HG03469 (cell line): ENCODE data around the gene CDKAL1.

Experiments used
- ATAC-seq: cut with Tn5 transposase; IDR thresholded peaks from one replicate; pipeline ENCODE4 v1.9.1; 2021; ENCODE audit warnings: mild to moderate bottlenecking, moderate library complexity, moderate number of reproducible peaks; ENCODE audit not compliant: unreplicated experiment

The CDKAL1 gene

GRCh38 chr6:20789162-20789561, 254.9 kb downstream of the CDKAL1 start:
- no peak for ATAC-seq

DNA sequence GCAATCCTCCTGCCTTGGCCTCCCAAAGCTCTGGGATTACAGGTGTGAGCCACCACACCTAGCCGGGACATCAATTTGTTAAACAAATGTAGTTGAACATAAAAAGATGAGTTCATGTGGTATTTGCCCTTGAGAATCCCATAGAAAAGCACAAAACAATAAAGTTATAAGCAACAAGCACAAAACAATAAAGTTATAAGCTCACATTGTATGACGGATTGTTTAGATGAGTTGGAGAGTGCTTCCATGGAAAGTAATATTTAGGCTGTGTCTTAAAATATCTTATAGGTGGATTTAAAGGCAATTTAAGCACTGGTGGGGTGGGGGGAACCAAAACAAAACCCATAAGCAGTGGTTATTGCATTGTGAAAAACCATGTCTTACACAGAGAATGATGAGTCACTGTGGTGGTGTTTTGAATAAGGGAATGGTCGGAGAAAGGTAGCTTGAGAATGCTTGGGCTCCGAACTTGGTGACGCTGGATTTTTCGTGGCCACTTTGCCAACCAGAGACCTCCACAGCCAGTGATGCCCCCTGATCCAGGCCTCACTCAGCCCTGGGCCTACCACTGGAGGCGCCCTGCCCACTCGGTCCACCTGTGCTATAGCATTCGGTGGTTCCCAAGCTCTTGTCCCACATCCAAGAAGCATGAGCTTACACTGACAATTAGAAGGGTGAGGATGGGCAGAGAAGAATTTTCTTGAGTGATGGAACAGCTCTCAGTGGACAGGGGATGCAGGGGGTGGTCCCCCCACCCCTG, 256.0 kb downstream of the CDKAL1 start:
- ATAC-seq, result no peak

DNA sequence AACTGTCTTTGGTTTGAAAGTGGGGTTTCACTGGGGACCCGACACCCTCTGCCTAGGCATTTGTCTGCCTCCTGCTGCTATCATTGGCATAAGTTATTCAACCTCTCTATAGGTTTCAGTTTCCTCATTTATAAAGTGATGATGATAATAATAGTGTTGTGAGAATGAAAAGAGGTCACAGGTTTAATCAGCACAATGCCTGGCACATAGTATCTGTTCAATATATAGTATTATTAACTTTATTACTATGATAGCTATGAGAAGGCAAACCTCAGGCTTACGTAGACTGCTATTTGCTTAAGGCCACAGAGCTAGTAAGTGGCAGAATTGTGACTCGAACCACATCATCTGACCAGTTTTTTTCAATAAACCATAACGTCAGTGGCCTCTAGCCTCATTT, 256.8 kb downstream of the CDKAL1 start:
- no peak for ATAC-seq

DNA sequence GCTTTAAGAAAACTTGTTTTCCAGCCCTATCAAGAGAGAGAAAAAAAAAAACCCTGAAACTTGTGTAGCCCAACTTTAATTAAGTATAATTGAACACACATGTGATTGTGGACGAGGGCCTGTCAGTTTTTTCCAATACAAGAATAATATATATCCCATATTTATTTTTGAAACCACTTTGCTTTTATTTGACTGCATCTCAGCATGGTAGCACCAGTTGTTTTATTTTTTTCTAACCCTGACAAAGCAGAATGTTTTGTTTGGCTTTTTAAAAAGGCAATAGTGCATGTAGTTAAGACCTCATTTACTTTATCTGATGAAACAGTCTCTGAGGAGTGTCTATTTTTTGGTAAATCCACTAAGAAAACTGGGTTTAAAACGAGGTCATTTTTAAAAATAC, 257.7 kb downstream of the CDKAL1 start:
- no peak for ATAC-seq

DNA sequence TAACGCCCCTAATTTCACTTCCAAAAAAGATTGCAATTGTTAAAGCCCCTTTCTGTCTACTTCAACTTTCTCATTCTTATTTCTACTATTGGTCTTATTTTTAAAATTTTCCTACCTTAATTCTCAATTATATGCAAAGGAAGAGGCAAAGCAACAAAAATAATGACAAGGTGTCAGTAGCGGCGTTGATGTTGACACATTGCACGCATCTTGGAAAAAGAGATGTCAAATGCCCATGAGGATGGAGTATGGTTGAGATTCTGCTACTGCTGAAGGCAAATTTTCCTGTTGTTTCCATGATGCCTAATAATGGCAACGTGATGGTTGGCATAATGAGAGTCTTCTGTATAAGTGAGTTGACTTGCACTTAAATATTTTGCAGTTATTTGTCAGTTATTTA, 258.9 kb downstream of the CDKAL1 start:
- ATAC-seq, result no peak

- ATAC-seq, result no peak
Observed at GRCh38 chr6:20797597-20797996, 263.3 kb downstream of the CDKAL1 start.

- no peak for ATAC-seq
Observed at GRCh38 chr6:20800229-20800628, 266.0 kb downstream of the CDKAL1 start.

DNA sequence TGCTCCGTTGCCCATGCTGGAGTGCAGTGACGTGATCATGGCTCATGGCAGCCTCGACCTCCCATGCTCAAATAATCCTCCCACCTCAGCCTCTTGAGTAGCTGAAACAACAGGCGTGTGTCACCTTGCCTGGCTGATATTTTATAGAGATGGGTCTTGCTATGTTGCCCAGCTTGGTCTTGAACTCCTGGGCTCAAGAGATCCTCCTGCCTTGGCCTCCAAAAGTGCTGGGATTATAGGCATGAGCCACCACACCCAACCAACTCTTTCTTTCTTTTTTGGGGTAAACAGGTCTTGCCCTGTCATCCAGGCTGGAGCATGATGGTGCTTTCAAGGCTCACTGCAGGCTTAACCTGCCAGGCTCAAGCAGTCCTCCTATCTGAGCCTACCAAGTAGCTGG, 266.4 kb downstream of the CDKAL1 start:
- no peak for ATAC-seq

GRCh38 chr6:20801595-20801994, 267.3 kb downstream of the CDKAL1 start:
- ATAC-seq, result no peak

DNA sequence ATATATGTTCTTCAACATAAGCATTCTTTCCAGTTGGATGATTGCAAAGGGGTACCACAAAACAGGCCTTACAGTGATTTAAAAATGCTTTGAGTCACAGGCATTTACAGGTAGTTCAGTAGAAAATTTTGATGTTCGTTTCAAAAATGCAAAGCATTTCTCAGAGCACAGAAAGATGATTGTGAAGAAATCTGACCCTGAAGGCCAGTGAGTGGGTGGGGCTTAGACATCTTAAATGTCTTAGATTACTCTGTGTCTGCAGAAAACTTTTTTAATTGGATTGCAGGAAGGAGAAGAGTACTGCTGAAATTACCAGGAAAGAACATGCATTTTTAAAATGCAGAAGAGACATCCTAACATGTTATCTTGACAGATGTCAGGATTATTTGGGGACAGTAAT, 268.3 kb downstream of the CDKAL1 start:
- ATAC-seq, result no peak

- peak; percentile 63 for ATAC-seq
Observed at GRCh38 chr6:20805021-20805420, 270.8 kb downstream of the CDKAL1 start.

DNA sequence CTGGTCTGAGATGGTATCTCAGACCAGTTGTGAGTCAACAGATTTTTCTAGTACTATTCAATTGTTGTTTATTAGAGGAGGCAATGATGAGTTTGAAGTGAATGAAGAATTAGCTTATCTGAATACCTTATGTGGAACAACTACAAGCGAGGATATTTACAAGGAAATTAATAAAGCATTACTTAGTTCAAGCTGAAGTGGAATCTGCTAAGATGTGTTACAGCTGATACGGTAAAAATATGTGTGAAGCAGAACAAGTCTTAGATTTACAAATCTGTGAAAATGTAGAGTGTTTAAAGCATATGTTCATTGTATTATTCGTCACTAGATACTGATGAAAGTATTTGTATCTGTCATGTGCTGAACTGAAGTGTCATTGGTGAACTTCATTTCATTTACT, 272.4 kb downstream of the CDKAL1 start:
- ATAC-seq, result no peak

- no peak for ATAC-seq
Observed at GRCh38 chr6:20808439-20808838, 274.2 kb downstream of the CDKAL1 start.

GRCh38 chr6:20808924-20809323, 274.7 kb downstream of the CDKAL1 start:
- no peak for ATAC-seq

DNA sequence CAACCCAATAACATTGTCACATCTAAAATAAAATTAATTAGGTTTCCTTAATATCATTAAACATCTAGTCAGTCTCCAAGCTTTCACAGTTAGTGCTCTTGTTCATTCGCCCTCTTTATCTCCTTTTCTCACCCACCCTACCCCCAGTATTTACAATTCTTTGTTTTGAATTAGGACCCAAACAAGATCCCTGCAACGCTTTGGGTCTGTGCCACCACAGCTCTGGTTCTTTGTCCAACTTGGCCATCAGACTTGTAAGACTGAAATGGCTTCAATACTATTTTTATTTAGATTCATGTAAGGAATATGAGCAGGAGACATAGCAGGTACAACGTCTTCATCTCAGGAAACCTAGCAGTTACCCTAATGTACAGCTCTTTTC, 276.5 kb downstream of the CDKAL1 start:
- ATAC-seq, result no peak

DNA sequence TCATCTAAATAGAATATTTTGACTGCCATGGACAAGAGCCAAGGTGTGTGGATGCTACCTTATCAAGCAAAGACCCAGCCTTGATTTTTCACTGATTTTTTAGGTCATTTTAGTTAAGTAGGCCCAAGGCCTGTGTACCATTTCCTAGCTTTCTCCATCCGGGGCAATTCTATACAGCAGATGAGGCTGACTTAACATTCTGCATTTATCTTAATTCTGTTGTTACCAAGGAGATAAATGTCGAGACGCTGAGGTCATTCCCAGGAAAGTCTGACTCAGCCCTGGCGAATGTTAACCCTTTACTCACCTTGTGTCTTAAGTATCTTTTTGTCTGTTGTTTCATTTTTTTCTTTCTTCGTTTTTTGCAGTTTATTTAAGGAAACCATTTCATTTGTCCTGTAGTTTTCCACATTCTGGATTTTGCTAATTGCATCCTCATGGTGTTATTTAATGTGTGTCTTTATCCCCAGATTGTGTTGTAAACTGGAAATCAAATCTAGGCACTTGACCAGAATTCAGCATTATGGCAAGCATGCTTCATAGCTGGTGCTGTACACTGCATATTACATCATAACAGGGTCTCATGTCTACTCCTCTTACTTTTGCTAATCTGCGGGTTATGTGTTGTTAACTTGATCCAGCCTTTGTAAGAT, 277.0 kb downstream of the CDKAL1 start:
- no peak for ATAC-seq

- ATAC-seq, result no peak
Observed at GRCh38 chr6:20812776-20813175, 278.5 kb downstream of the CDKAL1 start.

DNA sequence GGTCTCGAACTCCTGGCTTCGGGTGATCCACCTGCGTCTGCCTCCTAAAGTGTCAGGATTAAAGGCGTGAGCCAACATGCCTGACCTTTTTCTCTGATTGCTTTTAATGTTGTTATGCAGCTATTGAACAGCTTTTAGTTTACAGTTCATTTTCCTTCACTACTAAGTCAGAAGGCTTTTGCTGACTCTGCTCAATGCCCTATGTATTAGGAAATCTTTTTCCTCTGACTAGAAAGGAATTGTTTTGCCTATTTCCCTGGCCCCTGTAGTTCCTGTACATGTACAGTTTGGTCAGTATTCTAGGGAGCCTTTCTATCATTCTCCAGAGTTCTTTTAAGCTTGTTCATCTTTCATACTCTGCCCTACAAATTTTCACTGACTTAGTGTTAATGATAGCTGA, 280.2 kb downstream of the CDKAL1 start:
- no peak for ATAC-seq

GRCh38 chr6:20816126-20816525, 281.9 kb downstream of the CDKAL1 start:
- ATAC-seq, result no peak

DNA sequence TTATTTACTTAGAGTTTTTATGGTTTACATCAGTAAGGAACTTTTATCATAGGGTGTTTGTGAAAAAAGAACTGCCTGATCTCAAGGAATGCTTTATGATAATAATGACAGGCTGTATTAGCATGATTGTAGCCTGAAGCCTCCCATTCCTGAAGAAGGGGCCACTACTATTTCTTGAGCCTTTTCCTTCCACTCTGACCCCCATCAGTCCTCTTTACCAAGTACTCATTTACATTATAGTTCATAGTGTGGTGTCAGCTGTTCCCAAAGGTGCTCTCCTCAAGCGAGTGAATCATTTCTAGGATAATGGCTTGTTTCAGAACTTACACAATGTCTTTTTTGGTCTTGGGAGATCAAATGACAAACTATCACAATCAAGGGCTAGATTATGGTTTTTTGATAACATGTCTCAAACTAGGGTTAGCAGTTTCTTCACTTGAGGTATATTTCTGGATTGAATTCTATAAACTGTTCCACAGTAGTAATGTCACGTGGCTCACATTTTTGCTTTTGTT, 283.6 kb downstream of the CDKAL1 start:
- no peak for ATAC-seq

GRCh38 chr6:20819774-20820400, 285.6 kb downstream of the CDKAL1 start:
- no peak for ATAC-seq

DNA sequence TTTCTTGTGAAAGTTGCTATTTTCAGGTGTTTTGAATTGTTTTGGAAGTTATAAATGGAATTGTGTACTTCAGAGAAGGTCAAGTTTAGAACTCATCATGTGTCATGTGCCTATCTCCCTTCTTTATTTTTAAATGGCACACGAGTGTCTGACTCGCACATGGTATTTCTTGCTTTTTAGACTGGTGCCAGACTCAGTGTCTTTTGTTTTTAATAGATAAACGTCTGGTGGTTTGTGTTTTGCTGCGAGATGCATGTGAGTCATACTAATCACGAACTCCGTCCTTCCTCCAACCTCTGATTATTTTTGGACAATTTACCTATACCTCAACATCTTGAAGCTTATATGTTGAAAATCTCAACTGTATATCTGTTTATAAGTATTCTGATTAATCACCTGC, 292.1 kb downstream of the CDKAL1 start:
- ATAC-seq, result no peak
